ENCODE data around the gene LTK. TPM values are rescaled to one million over a fixed set of nuclear protein-coding genes. Genes with fewer than 3 reads are reported as not detected.

The LTK gene
- total and polyA plus RNA-seq, 2 donors from 2014 or later: 0.91 to 6.7 TPM

DNA sequence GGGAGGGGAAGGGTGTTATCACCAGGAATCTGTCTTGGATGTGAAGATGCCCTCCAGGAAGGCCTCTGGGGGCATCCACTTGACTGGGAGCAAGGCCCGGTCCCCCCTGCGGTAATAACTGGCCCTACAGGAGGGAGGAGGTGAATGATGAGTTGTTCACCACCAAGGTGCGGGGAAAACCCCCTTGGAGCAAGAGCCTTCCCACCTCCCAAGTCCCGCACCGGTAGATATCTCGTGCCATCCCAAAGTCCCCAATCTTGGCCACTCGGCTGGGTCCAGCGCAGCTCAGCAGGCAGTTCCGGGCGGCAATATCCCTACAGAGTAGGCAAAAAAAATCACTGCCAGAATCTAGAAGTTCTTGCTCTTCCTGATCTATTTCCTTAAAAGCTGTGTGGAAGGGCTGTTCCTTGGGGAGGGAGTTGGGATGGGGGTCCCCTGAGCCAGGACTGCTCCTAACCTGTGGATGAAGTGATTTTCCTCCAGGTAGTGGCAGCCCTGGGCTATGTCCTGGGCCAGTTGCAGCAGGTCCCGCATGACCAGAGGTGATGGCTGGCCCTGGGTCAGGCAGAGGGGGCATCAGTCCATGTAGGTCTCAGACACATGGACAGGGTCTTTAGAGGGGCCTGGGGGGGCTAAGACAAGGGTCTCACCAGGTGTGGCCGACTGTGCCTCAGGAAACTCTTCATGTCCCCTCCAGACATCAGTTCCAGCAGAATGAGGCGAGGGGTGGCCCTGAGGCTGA, 8.7 kb downstream of the LTK start:
- Histone ChIP-seq H3K9me3 (ENCODE audit: control insufficient read depth in 2 of 3, insufficient read depth in 1 of 3, low read length in 3 of 3) (no peaks in the 10 kb centered on the region), H3K4me3 (ENCODE audit: low read length in 3 of 3) (no peak overlapping the region), H3K9ac (ENCODE audit: low read length in 3 of 3) (no peak overlapping the region), H3K27ac (ENCODE audit: low read depth in 2 of 2, low read length in 2 of 2) (no peak overlapping the region), H3K27me3 (ENCODE audit: control insufficient read depth, insufficient read depth, low read length) (peaks cover 10% of the 10 kb centered on the region), H3K36me3 (ENCODE audit: control insufficient read depth in 2 of 3, insufficient read depth in 3 of 3, low read length in 3 of 3) (no peaks in the 10 kb centered on the region), H3K4me1 (ENCODE audit: control insufficient read depth in 2 of 3, insufficient read depth in 2 of 3, low read depth in 1 of 3, low read length in 3 of 3) (peaks cover 0 to 11% (median 0%) of the 10 kb centered on the region in 3 donors)
- TF ChIP-seq, protein P1, sequence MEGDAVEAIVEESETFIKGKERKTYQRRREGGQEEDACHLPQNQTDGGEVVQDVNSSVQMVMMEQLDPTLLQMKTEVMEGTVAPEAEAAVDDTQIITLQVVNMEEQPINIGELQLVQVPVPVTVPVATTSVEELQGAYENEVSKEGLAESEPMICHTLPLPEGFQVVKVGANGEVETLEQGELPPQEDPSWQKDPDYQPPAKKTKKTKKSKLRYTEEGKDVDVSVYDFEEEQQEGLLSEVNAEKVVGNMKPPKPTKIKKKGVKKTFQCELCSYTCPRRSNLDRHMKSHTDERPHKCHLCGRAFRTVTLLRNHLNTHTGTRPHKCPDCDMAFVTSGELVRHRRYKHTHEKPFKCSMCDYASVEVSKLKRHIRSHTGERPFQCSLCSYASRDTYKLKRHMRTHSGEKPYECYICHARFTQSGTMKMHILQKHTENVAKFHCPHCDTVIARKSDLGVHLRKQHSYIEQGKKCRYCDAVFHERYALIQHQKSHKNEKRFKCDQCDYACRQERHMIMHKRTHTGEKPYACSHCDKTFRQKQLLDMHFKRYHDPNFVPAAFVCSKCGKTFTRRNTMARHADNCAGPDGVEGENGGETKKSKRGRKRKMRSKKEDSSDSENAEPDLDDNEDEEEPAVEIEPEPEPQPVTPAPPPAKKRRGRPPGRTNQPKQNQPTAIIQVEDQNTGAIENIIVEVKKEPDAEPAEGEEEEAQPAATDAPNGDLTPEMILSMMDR (IDR thresholded peaks at IDR 0.05; ENCODE audit: borderline replicate concordance, extremely low read depth, insufficient read depth): no peak
- FAIRE-seq (no peak), DNase-seq (no peak)
- intact Hi-C loops (cut with DNase I): no loop called here

DNA sequence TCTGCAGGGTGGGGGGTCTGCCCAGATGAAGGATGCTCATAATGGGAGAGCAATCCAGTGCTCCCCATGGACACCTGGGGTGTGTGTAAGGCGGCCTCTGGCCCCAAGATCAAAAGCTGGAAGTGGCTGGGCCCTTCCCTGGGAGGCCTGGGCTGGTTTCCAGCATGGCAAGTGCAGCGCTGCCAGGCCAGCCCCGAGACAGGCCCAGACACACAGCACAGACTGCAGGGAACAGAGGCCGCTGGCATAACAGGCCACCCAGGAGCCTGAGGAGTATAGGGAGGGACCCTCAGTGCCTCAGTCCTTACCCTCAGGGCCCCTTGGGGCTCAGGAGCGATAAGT, 10.0 kb downstream of the LTK start:
- Histone ChIP-seq H3K9ac (ENCODE audit: low read length in 3 of 3) (no peak overlapping the region), H3K4me3 (ENCODE audit: low read length in 3 of 3) (no peak overlapping the region), H3K9me3 (ENCODE audit: control insufficient read depth in 2 of 3, insufficient read depth in 1 of 3, low read length in 3 of 3) (no peaks in the 10 kb centered on the region), H3K36me3 (ENCODE audit: control insufficient read depth in 2 of 3, insufficient read depth in 3 of 3, low read length in 3 of 3) (no peaks in the 10 kb centered on the region), H3K27me3 (ENCODE audit: control insufficient read depth, insufficient read depth, low read length) (peaks cover 14% of the 10 kb centered on the region), H3K4me1 (ENCODE audit: control insufficient read depth in 2 of 3, insufficient read depth in 2 of 3, low read depth in 1 of 3, low read length in 3 of 3) (peaks cover 0 to 11% (median 0%) of the 10 kb centered on the region in 3 donors), H3K27ac (ENCODE audit: low read depth in 2 of 2, low read length in 2 of 2) (no peak overlapping the region)
- DNase-seq (no peak), FAIRE-seq (no peak)
- TF ChIP-seq, protein P1 (IDR thresholded peaks at IDR 0.05; ENCODE audit: borderline replicate concordance, extremely low read depth, insufficient read depth): no peak
- intact Hi-C loops (cut with DNase I): no loop called here

DNA sequence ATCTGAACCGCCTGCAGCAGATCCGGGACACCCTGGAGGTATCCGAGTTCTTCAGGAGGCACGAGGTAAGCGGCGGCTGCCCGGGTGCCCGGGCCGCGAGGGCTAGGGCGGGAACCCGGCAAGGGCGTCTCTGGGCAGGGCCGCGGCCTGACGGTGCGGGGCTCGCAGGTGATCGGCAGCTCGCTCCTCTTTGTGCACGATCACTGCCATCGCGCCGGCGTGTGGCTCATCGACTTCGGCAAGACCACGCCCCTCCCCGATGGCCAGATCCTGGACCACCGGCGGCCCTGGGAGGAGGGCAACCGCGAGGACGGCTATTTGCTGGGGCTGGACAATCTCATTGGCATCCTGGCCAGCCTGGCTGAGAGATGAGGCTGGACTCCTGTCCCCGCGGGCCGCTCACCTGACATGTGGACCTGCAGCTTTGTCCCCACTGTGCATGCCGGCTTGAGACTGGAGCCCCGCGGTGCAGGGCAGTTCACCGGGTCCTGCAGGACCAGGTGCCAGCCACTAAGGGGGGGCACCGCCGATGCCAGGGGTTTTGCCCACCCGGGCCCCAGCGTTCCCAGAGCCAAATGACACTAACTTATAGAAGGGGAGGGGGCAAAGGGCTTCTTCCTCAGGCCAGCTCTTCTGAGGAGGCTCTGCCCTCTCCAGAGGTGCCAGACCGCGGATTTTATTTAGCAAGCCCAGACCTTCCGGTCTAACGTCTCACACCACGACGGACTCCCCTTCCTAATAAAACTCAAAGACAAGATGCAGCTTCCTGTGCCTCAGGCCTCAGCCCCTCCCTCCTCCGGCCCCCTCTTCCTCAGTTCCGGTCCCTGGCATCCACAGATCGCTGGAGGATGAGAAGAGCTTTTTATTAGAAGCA, 10.6 kb downstream of the LTK start:
- TF ChIP-seq, protein P1 (IDR thresholded peaks at IDR 0.05; ENCODE audit: borderline replicate concordance, extremely low read depth, insufficient read depth): no peak
- Histone ChIP-seq H3K4me3 (ENCODE audit: low read length in 3 of 3) (peak overlapping the region in 1 of 3 donors; percentile 27), H3K9ac (ENCODE audit: low read length in 3 of 3) (no peak overlapping the region), H3K27me3 (ENCODE audit: control insufficient read depth, insufficient read depth, low read length) (peaks cover 15% of the 10 kb centered on the region), H3K27ac (ENCODE audit: low read depth in 2 of 2, low read length in 2 of 2) (no peak overlapping the region), H3K4me1 (ENCODE audit: control insufficient read depth in 2 of 3, insufficient read depth in 2 of 3, low read depth in 1 of 3, low read length in 3 of 3) (peaks cover 0 to 11% (median 0%) of the 10 kb centered on the region in 3 donors), H3K9me3 (ENCODE audit: control insufficient read depth in 2 of 3, insufficient read depth in 1 of 3, low read length in 3 of 3) (no peaks in the 10 kb centered on the region), H3K36me3 (ENCODE audit: control insufficient read depth in 2 of 3, insufficient read depth in 3 of 3, low read length in 3 of 3) (no peaks in the 10 kb centered on the region)
- DNase-seq (peak in 4 of 5 donors; percentile 10 to 64 (median 20)), FAIRE-seq (no peak)
- intact Hi-C loops (cut with DNase I): no loop called here

Data from kidney (tissue), 14 donors.